ENCODE data around the gene HTR4.

DNA sequence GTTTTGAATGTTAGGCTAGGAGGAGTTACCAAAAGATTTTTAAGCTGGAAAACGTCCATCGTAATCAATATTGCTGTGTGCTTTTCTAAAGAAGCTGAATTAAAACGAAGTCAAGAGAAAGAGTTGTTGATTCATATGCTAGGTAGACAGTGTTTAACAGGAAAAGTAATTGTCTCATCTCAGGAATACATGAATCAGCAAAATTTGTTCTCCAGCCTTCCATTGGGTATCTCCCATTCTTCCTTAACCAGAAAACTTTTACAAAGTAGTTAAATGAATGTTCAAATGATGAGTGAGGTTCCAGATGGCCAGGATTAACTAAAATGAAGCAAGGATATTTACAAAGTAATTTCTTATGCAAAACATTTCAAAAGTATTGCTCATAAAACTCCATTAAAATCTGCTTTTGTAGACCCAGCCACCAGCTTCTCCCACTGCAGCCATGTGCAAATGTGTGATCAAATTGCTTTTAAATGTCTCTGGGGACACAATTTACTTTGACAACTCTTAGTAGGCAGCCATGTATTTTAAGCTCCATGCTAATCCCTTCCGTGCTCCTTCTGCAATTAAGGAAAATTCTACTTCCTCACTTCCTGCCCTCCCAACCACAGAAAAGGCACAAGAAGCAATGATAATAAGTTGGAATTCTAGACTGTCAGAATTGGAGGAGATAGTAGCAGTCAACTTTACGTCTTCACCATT, 121.2 kb downstream of the HTR4 start:
- no peak for TF ChIP-seq EZH2 (IDR thresholded peaks at IDR 0.05)
- TF ChIP-seq, protein P1, sequence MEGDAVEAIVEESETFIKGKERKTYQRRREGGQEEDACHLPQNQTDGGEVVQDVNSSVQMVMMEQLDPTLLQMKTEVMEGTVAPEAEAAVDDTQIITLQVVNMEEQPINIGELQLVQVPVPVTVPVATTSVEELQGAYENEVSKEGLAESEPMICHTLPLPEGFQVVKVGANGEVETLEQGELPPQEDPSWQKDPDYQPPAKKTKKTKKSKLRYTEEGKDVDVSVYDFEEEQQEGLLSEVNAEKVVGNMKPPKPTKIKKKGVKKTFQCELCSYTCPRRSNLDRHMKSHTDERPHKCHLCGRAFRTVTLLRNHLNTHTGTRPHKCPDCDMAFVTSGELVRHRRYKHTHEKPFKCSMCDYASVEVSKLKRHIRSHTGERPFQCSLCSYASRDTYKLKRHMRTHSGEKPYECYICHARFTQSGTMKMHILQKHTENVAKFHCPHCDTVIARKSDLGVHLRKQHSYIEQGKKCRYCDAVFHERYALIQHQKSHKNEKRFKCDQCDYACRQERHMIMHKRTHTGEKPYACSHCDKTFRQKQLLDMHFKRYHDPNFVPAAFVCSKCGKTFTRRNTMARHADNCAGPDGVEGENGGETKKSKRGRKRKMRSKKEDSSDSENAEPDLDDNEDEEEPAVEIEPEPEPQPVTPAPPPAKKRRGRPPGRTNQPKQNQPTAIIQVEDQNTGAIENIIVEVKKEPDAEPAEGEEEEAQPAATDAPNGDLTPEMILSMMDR (IDR thresholded peaks at IDR 0.05): no peak
- no peak for TF ChIP-seq EZH2phosphoT487 (IDR thresholded peaks at IDR 0.05)

Data from neural progenitor cell (in vitro differentiated cells).